Measurements from ENCODE around the gene NAIP. TPM values are rescaled to one million over a fixed set of nuclear protein-coding genes. Genes with fewer than 3 reads are reported as not detected.
"Not testable (repeated sequence)": the region's sequence is repeated elsewhere in the genome, so short reads cannot be mapped to it uniquely, and the experiment has no call there.

The NAIP gene, protein sequence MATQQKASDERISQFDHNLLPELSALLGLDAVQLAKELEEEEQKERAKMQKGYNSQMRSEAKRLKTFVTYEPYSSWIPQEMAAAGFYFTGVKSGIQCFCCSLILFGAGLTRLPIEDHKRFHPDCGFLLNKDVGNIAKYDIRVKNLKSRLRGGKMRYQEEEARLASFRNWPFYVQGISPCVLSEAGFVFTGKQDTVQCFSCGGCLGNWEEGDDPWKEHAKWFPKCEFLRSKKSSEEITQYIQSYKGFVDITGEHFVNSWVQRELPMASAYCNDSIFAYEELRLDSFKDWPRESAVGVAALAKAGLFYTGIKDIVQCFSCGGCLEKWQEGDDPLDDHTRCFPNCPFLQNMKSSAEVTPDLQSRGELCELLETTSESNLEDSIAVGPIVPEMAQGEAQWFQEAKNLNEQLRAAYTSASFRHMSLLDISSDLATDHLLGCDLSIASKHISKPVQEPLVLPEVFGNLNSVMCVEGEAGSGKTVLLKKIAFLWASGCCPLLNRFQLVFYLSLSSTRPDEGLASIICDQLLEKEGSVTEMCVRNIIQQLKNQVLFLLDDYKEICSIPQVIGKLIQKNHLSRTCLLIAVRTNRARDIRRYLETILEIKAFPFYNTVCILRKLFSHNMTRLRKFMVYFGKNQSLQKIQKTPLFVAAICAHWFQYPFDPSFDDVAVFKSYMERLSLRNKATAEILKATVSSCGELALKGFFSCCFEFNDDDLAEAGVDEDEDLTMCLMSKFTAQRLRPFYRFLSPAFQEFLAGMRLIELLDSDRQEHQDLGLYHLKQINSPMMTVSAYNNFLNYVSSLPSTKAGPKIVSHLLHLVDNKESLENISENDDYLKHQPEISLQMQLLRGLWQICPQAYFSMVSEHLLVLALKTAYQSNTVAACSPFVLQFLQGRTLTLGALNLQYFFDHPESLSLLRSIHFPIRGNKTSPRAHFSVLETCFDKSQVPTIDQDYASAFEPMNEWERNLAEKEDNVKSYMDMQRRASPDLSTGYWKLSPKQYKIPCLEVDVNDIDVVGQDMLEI (N-terminal part only)
- 1.7 TPM for polyA plus RNA-seq (2012; ENCODE audit: insufficient read length, low read depth)

DNA sequence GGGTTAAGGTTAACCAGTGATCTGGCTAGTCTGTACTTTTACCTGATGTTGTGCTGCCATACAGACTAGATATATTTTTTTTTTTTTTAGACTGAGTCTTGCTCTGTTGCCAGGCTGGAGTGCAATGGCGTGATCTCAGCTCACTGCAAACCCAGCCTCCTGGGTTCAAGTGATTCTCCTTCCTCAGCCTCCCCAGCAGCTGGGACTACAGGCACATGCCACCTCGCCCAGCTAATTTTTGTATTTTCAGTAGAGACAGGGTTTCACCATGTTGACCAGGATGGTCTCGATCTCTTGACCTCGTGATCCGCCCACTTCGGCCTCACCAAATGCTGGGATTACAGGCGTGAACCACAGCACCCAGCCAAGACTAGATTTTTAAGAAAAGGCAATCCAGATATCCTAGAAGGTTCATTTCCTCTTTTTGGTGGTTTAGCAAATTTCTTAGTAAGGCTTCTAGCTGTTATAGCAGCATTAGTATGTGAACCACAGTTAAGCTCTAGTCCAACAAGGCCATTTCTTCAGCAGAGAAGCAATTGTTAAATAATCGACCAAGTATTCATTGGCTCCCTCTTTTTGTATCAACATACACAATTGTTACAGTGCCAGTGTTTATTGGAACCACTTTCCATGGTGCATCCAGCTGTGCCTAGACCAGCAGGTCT is at the start of gene NAIP:
NAIP (minus strand) TSS at position 51 of the 665 bp plus-strand sequence. CDS start 12,424 bp downstream, outside the sequence.
- not testable (repeated sequence) for TF ChIP-seq FOXP2 (optimal IDR thresholded peaks at IDR 0.05; ENCODE audit: borderline replicate concordance, extremely low read depth, extremely low read length, insufficient read depth); SIN3A (IDR thresholded peaks at IDR 0.05; ENCODE audit: borderline replicate concordance, insufficient read depth, low read length)
- TF ChIP-seq, protein P1, sequence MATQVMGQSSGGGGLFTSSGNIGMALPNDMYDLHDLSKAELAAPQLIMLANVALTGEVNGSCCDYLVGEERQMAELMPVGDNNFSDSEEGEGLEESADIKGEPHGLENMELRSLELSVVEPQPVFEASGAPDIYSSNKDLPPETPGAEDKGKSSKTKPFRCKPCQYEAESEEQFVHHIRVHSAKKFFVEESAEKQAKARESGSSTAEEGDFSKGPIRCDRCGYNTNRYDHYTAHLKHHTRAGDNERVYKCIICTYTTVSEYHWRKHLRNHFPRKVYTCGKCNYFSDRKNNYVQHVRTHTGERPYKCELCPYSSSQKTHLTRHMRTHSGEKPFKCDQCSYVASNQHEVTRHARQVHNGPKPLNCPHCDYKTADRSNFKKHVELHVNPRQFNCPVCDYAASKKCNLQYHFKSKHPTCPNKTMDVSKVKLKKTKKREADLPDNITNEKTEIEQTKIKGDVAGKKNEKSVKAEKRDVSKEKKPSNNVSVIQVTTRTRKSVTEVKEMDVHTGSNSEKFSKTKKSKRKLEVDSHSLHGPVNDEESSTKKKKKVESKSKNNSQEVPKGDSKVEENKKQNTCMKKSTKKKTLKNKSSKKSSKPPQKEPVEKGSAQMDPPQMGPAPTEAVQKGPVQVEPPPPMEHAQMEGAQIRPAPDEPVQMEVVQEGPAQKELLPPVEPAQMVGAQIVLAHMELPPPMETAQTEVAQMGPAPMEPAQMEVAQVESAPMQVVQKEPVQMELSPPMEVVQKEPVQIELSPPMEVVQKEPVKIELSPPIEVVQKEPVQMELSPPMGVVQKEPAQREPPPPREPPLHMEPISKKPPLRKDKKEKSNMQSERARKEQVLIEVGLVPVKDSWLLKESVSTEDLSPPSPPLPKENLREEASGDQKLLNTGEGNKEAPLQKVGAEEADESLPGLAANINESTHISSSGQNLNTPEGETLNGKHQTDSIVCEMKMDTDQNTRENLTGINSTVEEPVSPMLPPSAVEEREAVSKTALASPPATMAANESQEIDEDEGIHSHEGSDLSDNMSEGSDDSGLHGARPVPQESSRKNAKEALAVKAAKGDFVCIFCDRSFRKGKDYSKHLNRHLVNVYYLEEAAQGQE (IDR thresholded peaks at IDR 0.05; ENCODE audit: insufficient read depth in 1 of 2, low read depth in 2 of 2, low read length in 2 of 2), result not testable (repeated sequence)

DNA sequence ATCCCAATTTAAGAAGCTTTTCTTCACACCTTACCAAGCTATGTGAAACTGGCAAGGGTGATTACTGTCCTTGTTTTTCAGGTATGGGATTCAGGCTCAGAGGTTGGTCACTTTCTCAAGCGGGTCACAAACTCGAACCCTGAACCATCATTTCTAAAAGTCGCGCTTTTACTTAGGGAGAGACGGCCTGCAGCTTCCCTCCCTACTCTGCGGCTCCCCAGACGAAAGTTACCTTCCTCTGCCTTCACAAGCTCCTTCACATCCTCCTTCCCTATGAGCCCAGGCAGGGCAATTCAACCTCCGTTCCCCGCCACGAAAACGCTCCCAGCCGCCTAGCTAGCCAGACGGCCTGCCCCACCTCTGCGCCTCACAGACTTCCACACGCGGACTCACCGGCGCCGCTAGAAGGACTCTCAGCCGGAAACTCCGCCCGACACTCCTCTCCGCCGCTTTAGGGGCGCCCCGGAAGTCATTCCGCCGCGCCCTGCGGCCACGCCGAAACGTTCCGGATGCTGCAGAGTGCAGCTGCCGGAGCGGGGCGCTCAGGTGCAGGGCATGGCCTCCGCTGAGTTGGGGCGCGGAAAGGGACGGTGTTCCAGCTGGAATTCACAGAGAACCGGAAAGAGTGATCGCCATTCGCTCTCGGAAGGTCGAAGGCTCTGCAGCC is 42.3 kb upstream of the NAIP start, which contains the start of gene GTF2H2:
GTF2H2 (minus strand) TSS at position 415 of the 667 bp plus-strand sequence. CDS start 4,913 bp downstream, outside the sequence.
- TF ChIP-seq TAF1 (IDR thresholded peaks at IDR 0.05; ENCODE audit: borderline replicate concordance, insufficient read depth, low read length); POLR2AphosphoS5 (IDR thresholded peaks at IDR 0.05; ENCODE audit: low read depth, low read length); SIN3A (IDR thresholded peaks at IDR 0.05; ENCODE audit: borderline replicate concordance, insufficient read depth, low read length): not testable (repeated sequence)

DNA sequence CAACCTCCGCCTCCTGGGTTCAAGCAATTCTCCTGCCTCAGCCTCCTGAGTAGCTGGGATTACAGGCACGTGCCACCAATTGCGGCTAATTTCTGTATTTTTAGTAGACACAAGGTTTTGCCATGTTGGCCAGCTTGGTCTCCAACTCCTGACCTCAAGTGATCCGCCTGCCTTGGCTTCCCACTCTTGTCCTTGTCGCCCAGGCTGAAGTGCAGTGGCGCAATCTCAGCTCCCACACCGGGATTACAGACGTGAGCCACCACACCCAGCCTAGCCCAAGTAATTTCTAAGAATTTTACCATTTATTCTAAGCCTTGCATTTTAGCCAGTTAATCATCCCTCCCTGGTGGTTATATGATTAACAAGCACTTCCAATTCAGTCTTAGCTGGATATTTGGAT is 11.0 kb downstream of the NAIP start:
- TF ChIP-seq FOXP2 (optimal IDR thresholded peaks at IDR 0.05; ENCODE audit: borderline replicate concordance, extremely low read depth, extremely low read length, insufficient read depth) (no peak), POLR2AphosphoS5 (IDR thresholded peaks at IDR 0.05; ENCODE audit: low read depth, low read length) (no peak), SIN3A (IDR thresholded peaks at IDR 0.05; ENCODE audit: borderline replicate concordance, insufficient read depth, low read length) (no peak), TAF1 (IDR thresholded peaks at IDR 0.05; ENCODE audit: borderline replicate concordance, insufficient read depth, low read length) (no peak)
- TF ChIP-seq, protein P1 (IDR thresholded peaks at IDR 0.05; ENCODE audit: insufficient read depth in 1 of 2, low read depth in 2 of 2, low read length in 2 of 2), result no peak

DNA sequence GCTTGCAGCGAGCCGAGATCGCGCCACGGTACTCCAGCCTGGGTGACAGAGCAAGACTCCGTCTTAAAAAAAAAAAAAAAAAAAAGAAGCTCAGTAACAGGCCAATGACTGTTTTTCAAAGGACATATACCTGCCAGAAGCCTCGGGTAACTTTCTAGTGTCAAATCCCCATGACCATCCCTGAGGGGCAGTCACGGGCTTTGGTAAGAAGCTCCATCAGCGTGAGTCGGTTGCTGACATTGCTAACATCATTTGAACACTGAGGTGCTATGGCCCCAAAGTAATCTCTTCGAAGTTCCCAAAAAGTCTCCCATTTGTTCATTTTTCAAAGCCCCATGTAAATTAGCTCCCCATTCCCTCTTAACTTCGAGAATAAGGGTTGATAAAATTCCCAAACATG is 11.6 kb downstream of the NAIP start:
- TF ChIP-seq, protein P1 (IDR thresholded peaks at IDR 0.05; ENCODE audit: insufficient read depth in 1 of 2, low read depth in 2 of 2, low read length in 2 of 2), result no peak
- TF ChIP-seq TAF1 (IDR thresholded peaks at IDR 0.05; ENCODE audit: borderline replicate concordance, insufficient read depth, low read length) (no peak), FOXP2 (optimal IDR thresholded peaks at IDR 0.05; ENCODE audit: borderline replicate concordance, extremely low read depth, extremely low read length, insufficient read depth) (no peak), SIN3A (IDR thresholded peaks at IDR 0.05; ENCODE audit: borderline replicate concordance, insufficient read depth, low read length) (no peak), POLR2AphosphoS5 (IDR thresholded peaks at IDR 0.05; ENCODE audit: low read depth, low read length) (no peak)

All from PFSK-1 (cell line).